ENCODE results near the gene PTPRG. TPM values are rescaled to one million over a fixed set of nuclear protein-coding genes. Genes with fewer than 3 reads are reported as not detected.

The PTPRG gene
- total RNA-seq, 1 experiment from 2014 or later = 69.3 TPM

DNA sequence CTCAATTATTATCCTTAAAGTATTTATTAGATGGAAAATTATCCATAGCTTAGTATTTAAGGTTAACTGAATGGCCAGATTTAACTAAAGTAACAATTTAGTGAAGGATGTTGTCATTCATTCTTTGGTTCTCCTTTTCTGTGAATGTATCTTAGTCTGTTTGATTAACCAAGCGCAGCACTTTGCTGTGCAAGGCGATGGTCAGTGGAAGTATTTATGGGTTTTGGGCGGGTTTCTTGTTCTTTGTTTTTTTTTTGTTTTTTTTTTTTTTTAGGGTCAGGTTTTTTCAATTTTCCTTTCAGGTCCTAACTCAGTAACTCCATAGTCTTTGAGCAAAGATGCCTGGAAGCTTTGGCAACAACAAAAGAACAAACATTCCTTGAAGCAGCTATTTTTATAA lies 328.8 kb downstream of the PTPRG start:
- no peak overlapping the region for H2AFZ ChIP-seq (ENCODE audit: low read length)
- H2AK5ac ChIP-seq (ENCODE audit: insufficient read length, low read length) = no peak overlapping the region
- H3K23ac ChIP-seq (ENCODE audit: insufficient read length, low read depth, low read length) = no peak overlapping the region
- H3K4me2 ChIP-seq (ENCODE audit: insufficient read depth, insufficient read length, low read length) = no peak overlapping the region
- peaks cover 5% of the 10 kb centered on the region for H3K79me1 ChIP-seq (ENCODE audit: insufficient read depth, low read depth, low read length, poor library complexity, severe bottlenecking)
- Mint-ChIP-seq H3K4me1 (peaks cover 65 to 75% of the 10 kb centered on the region in 2 experiments), H3K4me3 (no peak overlapping the region), H3K36me3 (ENCODE audit: insufficient read depth in 1 of 3, low read depth in 3 of 3) (peaks cover 0 to 1% (median 0%) of the 10 kb centered on the region in 3 experiments; a peak in 1 of 7 replicates), H3K9me3 (no peaks in the 10 kb centered on the region; a peak in 1 of 5 replicates), H3K27ac (peak overlapping the region in 2 of 3 experiments; percentile 38 to 95; a peak in 4 of 7 replicates), H3K27me3 (ENCODE audit: low read depth) (no peaks in the 10 kb centered on the region)
- peaks cover 4% of the 10 kb centered on the region; the same call in 1 of the 2 replicates for H3K4me1 ChIP-seq (ENCODE audit: insufficient read depth, low read length)
- no peak overlapping the region for H2BK15ac ChIP-seq (ENCODE audit: low read depth, low read length)
- H3K79me2 ChIP-seq (ENCODE audit: insufficient read depth, low read length) = peaks cover 12% of the 10 kb centered on the region; the same call in 1 of the 2 replicates
- no peak for DNase-seq
- no peak overlapping the region for H4K5ac ChIP-seq (ENCODE audit: insufficient read length, low read depth, low read length)
- no peak overlapping the region for H2BK12ac ChIP-seq (ENCODE audit: insufficient read length, low read depth, low read length)
- no peak overlapping the region for H3K14ac ChIP-seq (ENCODE audit: insufficient read depth, low read length)
- TF ChIP-seq, protein P1, sequence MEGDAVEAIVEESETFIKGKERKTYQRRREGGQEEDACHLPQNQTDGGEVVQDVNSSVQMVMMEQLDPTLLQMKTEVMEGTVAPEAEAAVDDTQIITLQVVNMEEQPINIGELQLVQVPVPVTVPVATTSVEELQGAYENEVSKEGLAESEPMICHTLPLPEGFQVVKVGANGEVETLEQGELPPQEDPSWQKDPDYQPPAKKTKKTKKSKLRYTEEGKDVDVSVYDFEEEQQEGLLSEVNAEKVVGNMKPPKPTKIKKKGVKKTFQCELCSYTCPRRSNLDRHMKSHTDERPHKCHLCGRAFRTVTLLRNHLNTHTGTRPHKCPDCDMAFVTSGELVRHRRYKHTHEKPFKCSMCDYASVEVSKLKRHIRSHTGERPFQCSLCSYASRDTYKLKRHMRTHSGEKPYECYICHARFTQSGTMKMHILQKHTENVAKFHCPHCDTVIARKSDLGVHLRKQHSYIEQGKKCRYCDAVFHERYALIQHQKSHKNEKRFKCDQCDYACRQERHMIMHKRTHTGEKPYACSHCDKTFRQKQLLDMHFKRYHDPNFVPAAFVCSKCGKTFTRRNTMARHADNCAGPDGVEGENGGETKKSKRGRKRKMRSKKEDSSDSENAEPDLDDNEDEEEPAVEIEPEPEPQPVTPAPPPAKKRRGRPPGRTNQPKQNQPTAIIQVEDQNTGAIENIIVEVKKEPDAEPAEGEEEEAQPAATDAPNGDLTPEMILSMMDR (conservative IDR thresholded peaks at IDR 0.05) = no peak
- no peak overlapping the region for H4K91ac ChIP-seq (ENCODE audit: insufficient read length, low read depth, low read length)
- H3K23me2 ChIP-seq (ENCODE audit: insufficient read length, low read depth, low read length, poor library complexity, severe bottlenecking) = no peaks in the 10 kb centered on the region
- WGBS (ENCODE audit: extremely low coverage, insufficient read length, low lambda C conversion rate) = no CpG with 5 or more reads among the region's 3 CpGs
- H2BK120ac ChIP-seq (ENCODE audit: low read depth, low read length, poor library complexity, severe bottlenecking) = no peak overlapping the region
- H3K9ac ChIP-seq (ENCODE audit: extremely low read depth, insufficient read length, low read length) = no peak overlapping the region
- no peak overlapping the region for H3K18ac ChIP-seq (ENCODE audit: insufficient read length, low read depth, low read length)
- no peak overlapping the region for H2BK20ac ChIP-seq (ENCODE audit: low read depth, low read length, poor library complexity, severe bottlenecking)
- H3K56ac ChIP-seq (ENCODE audit: insufficient read length, low read depth, low read length) = no peak overlapping the region
- no peak overlapping the region for H3K27ac ChIP-seq (ENCODE audit: insufficient read length, low read depth, low read length)
- no peaks in the 10 kb centered on the region for H3K27me3 ChIP-seq (ENCODE audit: insufficient read depth, low read length)
- H3K9me3 ChIP-seq (ENCODE audit: control insufficient read depth, low read depth, low read length) = no peaks in the 10 kb centered on the region
- no peak overlapping the region for H2BK5ac ChIP-seq (ENCODE audit: insufficient read length, low read length)
- H4K8ac ChIP-seq (replicated peaks; ENCODE audit: insufficient read length, low read depth, low read length) = no peak overlapping the region
- H4K20me1 ChIP-seq (ENCODE audit: control insufficient read depth, insufficient read depth, insufficient read length) = no peaks in the 10 kb centered on the region
- no peak overlapping the region for H3K4ac ChIP-seq (ENCODE audit: low read depth, low read length)
- no peak overlapping the region for H3T11ph ChIP-seq (ENCODE audit: low read length)
